Liver (tissue), 9 donors: Measurements from ENCODE around the gene SLC2A1. TPM values are rescaled to one million over a fixed set of nuclear protein-coding genes. Genes with fewer than 3 reads are reported as not detected.
A peak's percentile ranks its signal among the peaks of the same experiment; 100 is the strongest.

Source experiments
- DNase-seq: peaks from one replicate; pipeline ENCODE4 v3.0.0-alpha.2; 2017; ENCODE audit warnings: low spot score
- H3K27ac ChIP-seq, 2 donors: one replicate each; pipeline ENCODE4 v1.7.0; 2013; ENCODE audit warnings: inconsistent platforms in 2 of 2, low read length in 2 of 2, control low read depth in 1 of 2, low read depth in 1 of 2, mild to moderate bottlenecking in 1 of 2
- H3K27me3 ChIP-seq, 4 donors: one replicate each; pipeline versions ENCODE4 v1.6.1 to v1.7.0; 2013; ENCODE audit warnings: low read length in 3 of 4, inconsistent platforms in 1 of 4, mild to moderate bottlenecking in 1 of 4, moderate library complexity in 1 of 4; ENCODE audit not compliant: control insufficient read depth in 4 of 4, insufficient read depth in 4 of 4
- H3K36me3 ChIP-seq, 4 donors: one replicate each; pipeline versions ENCODE4 v1.6.1 to v1.7.0; 2013; ENCODE audit warnings: low read length in 3 of 4, mild to moderate bottlenecking in 3 of 4, low read depth in 1 of 4, moderate library complexity in 1 of 4; ENCODE audit not compliant: control insufficient read depth in 4 of 4, insufficient read depth in 3 of 4
- H3K4me1 ChIP-seq, 4 donors: one replicate each; pipeline versions ENCODE4 v1.6.1 to v1.7.0; 2013; ENCODE audit warnings: low read length in 3 of 4, mild to moderate bottlenecking in 3 of 4, moderate library complexity in 1 of 4; ENCODE audit not compliant: control insufficient read depth in 4 of 4, insufficient read depth in 4 of 4
- H3K4me3 ChIP-seq, 3 donors: one replicate each; pipeline versions ENCODE4 v1.6.1 to v1.7.0; 2013; ENCODE audit warnings: low read length in 3 of 3, control low read depth in 1 of 3, low read depth in 1 of 3, mild to moderate bottlenecking in 1 of 3
- H3K9ac ChIP-seq, 2 donors: one replicate each; pipeline ENCODE4 v1.7.0; 2013; ENCODE audit warnings: low read length in 2 of 2, mild to moderate bottlenecking in 2 of 2, moderate library complexity in 2 of 2, control low read depth in 1 of 2, low read depth in 1 of 2
- H3K9me3 ChIP-seq, 4 donors: one replicate each; pipeline versions ENCODE4 v1.6.1 to v1.7.0; 2013; ENCODE audit warnings: low read length in 3 of 4; ENCODE audit not compliant: control insufficient read depth in 4 of 4
- EGR1 ChIP-seq, 2 donors: IDR thresholded peaks; 2 replicates each; pipeline ENCODE4 v1.6.1; 2016 to 2018; ENCODE audit warnings: antibody characterized with exemption in 2 of 2, low read depth in 2 of 2
- FOXA1 ChIP-seq: IDR thresholded peaks from 2 replicates; pipeline ENCODE4 v1.6.1; 2016; ENCODE audit warnings: antibody characterized with exemption
- GABPA ChIP-seq, 2 donors: IDR thresholded peaks in 1 of 2; conservative IDR thresholded peaks in 1 of 2; 2 replicates each; pipeline ENCODE4 v1.6.1; 2016; ENCODE audit warnings: antibody characterized with exemption in 2 of 2, mild to moderate bottlenecking in 1 of 2, moderate library complexity in 1 of 2
- HNF4A ChIP-seq, 2 donors: conservative IDR thresholded peaks; 2 replicates each; pipeline ENCODE4 v1.6.1; 2016; ENCODE audit warnings: antibody characterized with exemption in 2 of 2, mild to moderate bottlenecking in 2 of 2
- HNF4G ChIP-seq: IDR thresholded peaks from 2 replicates; pipeline ENCODE4 v1.6.1; 2016; ENCODE audit warnings: antibody characterized with exemption
- JUND ChIP-seq, 2 donors: IDR thresholded peaks; 2 replicates each; pipeline ENCODE4 v1.6.1; 2016; ENCODE audit warnings: antibody characterized with exemption in 2 of 2
- NR2F2 ChIP-seq: IDR thresholded peaks from 2 replicates; pipeline ENCODE4 v1.6.1; 2016; ENCODE audit warnings: antibody characterized with exemption
- RAD21 ChIP-seq, 2 donors: IDR thresholded peaks; 2 replicates each; pipeline ENCODE4 v1.6.1; 2016; ENCODE audit warnings: antibody characterized with exemption in 2 of 2, mild to moderate bottlenecking in 2 of 2
- RXRA ChIP-seq, 2 donors: IDR thresholded peaks; 2 replicates each; pipeline ENCODE4 v1.6.1; 2017 to 2018; ENCODE audit warnings: antibody characterized with exemption in 2 of 2, mild to moderate bottlenecking in 1 of 2
- SP1 ChIP-seq: IDR thresholded peaks from 2 replicates; pipeline ENCODE4 v1.6.1; 2018; ENCODE audit warnings: antibody characterized with exemption, mild to moderate bottlenecking
- TAF1 ChIP-seq: conservative IDR thresholded peaks from 2 replicates; pipeline ENCODE4 v1.6.1; 2016; ENCODE audit warnings: antibody characterized with exemption, mild to moderate bottlenecking
- YY1 ChIP-seq: IDR thresholded peaks from 2 replicates; pipeline ENCODE4 v1.6.1; 2016; ENCODE audit warnings: antibody characterized with exemption, mild to moderate bottlenecking
- WGBS: extraction: QIAGEN DNeasy Blood & Tissue Kit; methylation state at CpG from one replicate; pipeline ENCODE4 v1.1.7; 2013; 5-methylcytosine and 5-hydroxymethylcytosine counted together
- polyA plus RNA-seq, 2 donors: library from polyadenylated mRNA; stranded (reverse) in 1 of 2; unstranded in 1 of 2; fragments of 200-250 nt in 1 of 2; fragments of >200 nt in 1 of 2; fragmentation: Nextera tagmentation in 1 of 2; extraction: Ambion mirVana in 1 of 2; gene quantifications; one replicate each; pipeline versions ENCODE4 v1.2.1 to v1.2.3, GENCODE V29; 2013 to 2015
- total RNA-seq, 2 donors: library from RNA; depleted of rRNA; stranded (reverse); fragments of >200 nt; gene quantifications; one replicate each; pipeline ENCODE4 v1.2.3, GENCODE V29; 2014
- TF ChIP-seq, protein P1 (sequence below): IDR thresholded peaks from 2 replicates; pipeline ENCODE4 v1.6.1; 2016; ENCODE audit warnings: antibody characterized with exemption
- TF ChIP-seq, protein P2 (sequence below): IDR thresholded peaks from 2 replicates; pipeline ENCODE4 v1.6.1; 2016; ENCODE audit warnings: antibody characterized with exemption
- TF ChIP-seq, protein P3 (sequence below): IDR thresholded peaks from 2 replicates; pipeline ENCODE4 v1.6.1; 2016; ENCODE audit warnings: antibody characterized with exemption
- TF ChIP-seq, protein P4 (sequence below): IDR thresholded peaks from 2 replicates; pipeline ENCODE4 v1.6.1; 2016; ENCODE audit warnings: antibody characterized with exemption, mild to moderate bottlenecking
- TF ChIP-seq, protein P5 (sequence below): fragments of 150-350 bp; IDR thresholded peaks from 2 replicates; pipeline ENCODE4 v1.5.1; 2017; ENCODE audit warnings: improper control_type of control experiment, low read depth, low read length; ENCODE audit not compliant: missing input control
- donor health status: healthy.
- donor health status: healthy.
- donor health status: healthy.
- donor health status: healthy.
- donor health status: healthy.

Gene SLC2A1
- total and polyA plus RNA-seq, 4 donors: 1.1 to 675 (median 3.0) TPM

DNA sequence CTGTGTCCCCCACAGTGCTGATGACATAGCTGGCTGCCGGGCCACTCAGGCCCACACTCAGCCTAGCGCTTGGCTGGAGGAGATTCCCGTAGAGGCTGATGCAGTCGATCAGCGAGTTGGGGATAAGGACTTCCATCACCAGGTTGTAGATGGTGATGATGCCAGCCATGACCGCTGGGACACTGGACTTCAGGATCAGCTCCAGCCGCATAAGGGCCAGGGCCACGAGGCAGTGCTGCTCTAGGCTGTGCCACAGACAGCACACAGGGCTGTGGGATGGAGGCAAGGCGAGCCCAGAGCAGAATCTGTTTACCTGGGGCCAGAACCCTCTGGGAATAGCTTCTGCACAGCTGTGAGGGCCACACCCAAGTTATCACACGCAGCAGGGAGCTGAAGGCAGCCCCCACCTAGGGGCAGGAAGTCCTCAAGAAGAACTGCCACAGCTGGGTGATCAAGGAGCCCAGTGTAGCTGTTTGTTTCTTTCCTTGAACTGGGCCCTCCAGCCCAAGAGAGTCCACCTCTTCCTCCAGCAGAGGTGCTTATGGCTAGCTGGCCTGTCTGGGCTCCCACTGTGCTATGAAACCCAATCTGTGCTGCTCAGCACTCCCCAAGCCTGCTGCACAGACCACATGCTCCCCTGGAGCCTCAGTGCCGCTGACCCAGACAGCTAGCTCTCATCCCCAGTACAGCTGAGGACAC is 6.2 kb downstream of the SLC2A1 start:
- TF ChIP-seq HNF4A (conservative IDR thresholded peaks at IDR 0.05) (no peak), GABPA (IDR thresholded peaks at IDR 0.05 in 1 of 2, conservative IDR thresholded peaks at IDR 0.05 in 1 of 2) (no peak), RXRA (IDR thresholded peaks at IDR 0.05) (no peak), RAD21 (IDR thresholded peaks at IDR 0.05) (no peak), SP1 (no peak), YY1 (no peak), TAF1 (no peak)
- TF ChIP-seq, protein P1, sequence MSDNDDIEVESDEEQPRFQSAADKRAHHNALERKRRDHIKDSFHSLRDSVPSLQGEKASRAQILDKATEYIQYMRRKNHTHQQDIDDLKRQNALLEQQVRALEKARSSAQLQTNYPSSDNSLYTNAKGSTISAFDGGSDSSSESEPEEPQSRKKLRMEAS: no peak
- Histone ChIP-seq H3K27ac (no peak overlapping the region), H3K4me3 (no peak overlapping the region), H3K4me1 (peaks cover 2 to 8% (median 7%) of the 10 kb centered on the region in 4 donors), H3K9me3 (no peaks in the 10 kb centered on the region), H3K27me3 (no peaks in the 10 kb centered on the region), H3K36me3 (no peaks in the 10 kb centered on the region), H3K9ac (no peak overlapping the region)
- 92% methylated on average over 11 of the region's 11 CpGs for WGBS
- peak; percentile 81 for DNase-seq

DNA sequence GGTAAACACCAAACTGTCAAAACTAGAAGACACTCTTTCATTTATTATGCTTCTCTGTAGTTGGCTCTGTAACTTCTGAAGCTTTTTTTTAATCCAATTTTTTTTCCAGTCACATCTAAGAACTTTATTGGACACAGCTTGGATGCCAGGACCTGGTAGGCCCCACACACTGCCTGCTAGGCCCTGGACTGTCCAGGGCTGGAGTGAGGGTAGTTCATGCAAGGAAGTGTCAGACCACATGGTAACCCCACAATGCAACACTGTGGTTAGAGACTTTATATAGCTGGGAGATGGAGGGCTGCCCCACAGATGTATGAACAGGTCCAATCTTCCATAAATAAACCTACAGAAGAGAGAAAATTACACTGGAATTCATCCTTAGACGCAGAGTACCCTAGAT is 7.1 kb downstream of the SLC2A1 start:
- no peak overlapping the region for H3K4me3 ChIP-seq
- H3K27me3 ChIP-seq: no peaks in the 10 kb centered on the region
- H3K36me3 ChIP-seq: no peaks in the 10 kb centered on the region
- TF ChIP-seq, protein P1: no peak
- TF ChIP-seq, protein P2, sequence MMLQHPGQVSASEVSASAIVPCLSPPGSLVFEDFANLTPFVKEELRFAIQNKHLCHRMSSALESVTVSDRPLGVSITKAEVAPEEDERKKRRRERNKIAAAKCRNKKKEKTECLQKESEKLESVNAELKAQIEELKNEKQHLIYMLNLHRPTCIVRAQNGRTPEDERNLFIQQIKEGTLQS: no peak
- TF ChIP-seq JUND (IDR thresholded peaks at IDR 0.05): no peak
- no peak for TF ChIP-seq HNF4G
- no peak for TF ChIP-seq GABPA (IDR thresholded peaks at IDR 0.05 in 1 of 2, conservative IDR thresholded peaks at IDR 0.05 in 1 of 2)
- no peak for TF ChIP-seq EGR1 (IDR thresholded peaks at IDR 0.05; ENCODE audit: low read depth in 2 of 2)
- TF ChIP-seq FOXA1: no peak
- TF ChIP-seq, protein P3, sequence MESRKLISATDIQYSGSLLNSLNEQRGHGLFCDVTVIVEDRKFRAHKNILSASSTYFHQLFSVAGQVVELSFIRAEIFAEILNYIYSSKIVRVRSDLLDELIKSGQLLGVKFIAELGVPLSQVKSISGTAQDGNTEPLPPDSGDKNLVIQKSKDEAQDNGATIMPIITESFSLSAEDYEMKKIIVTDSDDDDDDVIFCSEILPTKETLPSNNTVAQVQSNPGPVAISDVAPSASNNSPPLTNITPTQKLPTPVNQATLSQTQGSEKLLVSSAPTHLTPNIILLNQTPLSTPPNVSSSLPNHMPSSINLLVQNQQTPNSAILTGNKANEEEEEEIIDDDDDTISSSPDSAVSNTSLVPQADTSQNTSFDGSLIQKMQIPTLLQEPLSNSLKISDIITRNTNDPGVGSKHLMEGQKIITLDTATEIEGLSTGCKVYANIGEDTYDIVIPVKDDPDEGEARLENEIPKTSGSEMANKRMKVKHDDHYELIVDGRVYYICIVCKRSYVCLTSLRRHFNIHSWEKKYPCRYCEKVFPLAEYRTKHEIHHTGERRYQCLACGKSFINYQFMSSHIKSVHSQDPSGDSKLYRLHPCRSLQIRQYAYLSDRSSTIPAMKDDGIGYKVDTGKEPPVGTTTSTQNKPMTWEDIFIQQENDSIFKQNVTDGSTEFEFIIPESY: no peak
- TF ChIP-seq, protein P4, sequence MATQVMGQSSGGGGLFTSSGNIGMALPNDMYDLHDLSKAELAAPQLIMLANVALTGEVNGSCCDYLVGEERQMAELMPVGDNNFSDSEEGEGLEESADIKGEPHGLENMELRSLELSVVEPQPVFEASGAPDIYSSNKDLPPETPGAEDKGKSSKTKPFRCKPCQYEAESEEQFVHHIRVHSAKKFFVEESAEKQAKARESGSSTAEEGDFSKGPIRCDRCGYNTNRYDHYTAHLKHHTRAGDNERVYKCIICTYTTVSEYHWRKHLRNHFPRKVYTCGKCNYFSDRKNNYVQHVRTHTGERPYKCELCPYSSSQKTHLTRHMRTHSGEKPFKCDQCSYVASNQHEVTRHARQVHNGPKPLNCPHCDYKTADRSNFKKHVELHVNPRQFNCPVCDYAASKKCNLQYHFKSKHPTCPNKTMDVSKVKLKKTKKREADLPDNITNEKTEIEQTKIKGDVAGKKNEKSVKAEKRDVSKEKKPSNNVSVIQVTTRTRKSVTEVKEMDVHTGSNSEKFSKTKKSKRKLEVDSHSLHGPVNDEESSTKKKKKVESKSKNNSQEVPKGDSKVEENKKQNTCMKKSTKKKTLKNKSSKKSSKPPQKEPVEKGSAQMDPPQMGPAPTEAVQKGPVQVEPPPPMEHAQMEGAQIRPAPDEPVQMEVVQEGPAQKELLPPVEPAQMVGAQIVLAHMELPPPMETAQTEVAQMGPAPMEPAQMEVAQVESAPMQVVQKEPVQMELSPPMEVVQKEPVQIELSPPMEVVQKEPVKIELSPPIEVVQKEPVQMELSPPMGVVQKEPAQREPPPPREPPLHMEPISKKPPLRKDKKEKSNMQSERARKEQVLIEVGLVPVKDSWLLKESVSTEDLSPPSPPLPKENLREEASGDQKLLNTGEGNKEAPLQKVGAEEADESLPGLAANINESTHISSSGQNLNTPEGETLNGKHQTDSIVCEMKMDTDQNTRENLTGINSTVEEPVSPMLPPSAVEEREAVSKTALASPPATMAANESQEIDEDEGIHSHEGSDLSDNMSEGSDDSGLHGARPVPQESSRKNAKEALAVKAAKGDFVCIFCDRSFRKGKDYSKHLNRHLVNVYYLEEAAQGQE: no peak
- TF ChIP-seq YY1: no peak
- TF ChIP-seq, protein P5, sequence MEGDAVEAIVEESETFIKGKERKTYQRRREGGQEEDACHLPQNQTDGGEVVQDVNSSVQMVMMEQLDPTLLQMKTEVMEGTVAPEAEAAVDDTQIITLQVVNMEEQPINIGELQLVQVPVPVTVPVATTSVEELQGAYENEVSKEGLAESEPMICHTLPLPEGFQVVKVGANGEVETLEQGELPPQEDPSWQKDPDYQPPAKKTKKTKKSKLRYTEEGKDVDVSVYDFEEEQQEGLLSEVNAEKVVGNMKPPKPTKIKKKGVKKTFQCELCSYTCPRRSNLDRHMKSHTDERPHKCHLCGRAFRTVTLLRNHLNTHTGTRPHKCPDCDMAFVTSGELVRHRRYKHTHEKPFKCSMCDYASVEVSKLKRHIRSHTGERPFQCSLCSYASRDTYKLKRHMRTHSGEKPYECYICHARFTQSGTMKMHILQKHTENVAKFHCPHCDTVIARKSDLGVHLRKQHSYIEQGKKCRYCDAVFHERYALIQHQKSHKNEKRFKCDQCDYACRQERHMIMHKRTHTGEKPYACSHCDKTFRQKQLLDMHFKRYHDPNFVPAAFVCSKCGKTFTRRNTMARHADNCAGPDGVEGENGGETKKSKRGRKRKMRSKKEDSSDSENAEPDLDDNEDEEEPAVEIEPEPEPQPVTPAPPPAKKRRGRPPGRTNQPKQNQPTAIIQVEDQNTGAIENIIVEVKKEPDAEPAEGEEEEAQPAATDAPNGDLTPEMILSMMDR: no peak
- no peak for TF ChIP-seq RXRA (IDR thresholded peaks at IDR 0.05)
- no peak for TF ChIP-seq SP1
- no peak for TF ChIP-seq NR2F2
- TF ChIP-seq RAD21 (IDR thresholded peaks at IDR 0.05): no peak
- WGBS: 96% methylated on average over 1 of the region's 1 CpG
- DNase-seq: no peak
- no peak overlapping the region for H3K27ac ChIP-seq
- H3K9me3 ChIP-seq: no peaks in the 10 kb centered on the region
- H3K9ac ChIP-seq: no peak overlapping the region
- peaks cover 2 to 8% (median 7%) of the 10 kb centered on the region in 4 donors for H3K4me1 ChIP-seq
